SK-N-MC (cell line): ENCODE results near the gene L3MBTL3.

Experiments
- EZH2 ChIP-seq: fragments of 200-600 bp; sonication (generic); IDR thresholded peaks from one replicate; pipeline ENCODE4 v1.6.1; 2017; ENCODE audit warnings: antibody characterized with exemption
- POLR2AphosphoS5 ChIP-seq: IDR thresholded peaks from 2 replicates; pipeline ENCODE4 v1.6.1; 2012; ENCODE audit warnings: mild to moderate bottlenecking, low read depth, low read length, borderline replicate concordance

GRCh38 chr6:130161683-130162404 is 143.5 kb downstream of the L3MBTL3 start:
- no peak for TF ChIP-seq EZH2
- TF ChIP-seq POLR2AphosphoS5, result no peak
